Stimulated activated CD4-positive, alpha-beta T cell treated with anti-CD3 and anti-CD28 coated beads, TNF-alpha, amount 100 ng/mL, for 24 hours (primary cell): ENCODE results near the gene FIBCD1.
"Not testable (repeated sequence)": the region's sequence is repeated elsewhere in the genome, so short reads cannot be mapped to it uniquely, and the experiment has no call there.

Source experiments
- DNase-seq, 3 experiments: peaks; one replicate each; pipeline ENCODE4 v3.0.0-alpha.2; 2020; ENCODE audit warnings: low read depth in 3 of 3

Gene FIBCD1

DNA sequence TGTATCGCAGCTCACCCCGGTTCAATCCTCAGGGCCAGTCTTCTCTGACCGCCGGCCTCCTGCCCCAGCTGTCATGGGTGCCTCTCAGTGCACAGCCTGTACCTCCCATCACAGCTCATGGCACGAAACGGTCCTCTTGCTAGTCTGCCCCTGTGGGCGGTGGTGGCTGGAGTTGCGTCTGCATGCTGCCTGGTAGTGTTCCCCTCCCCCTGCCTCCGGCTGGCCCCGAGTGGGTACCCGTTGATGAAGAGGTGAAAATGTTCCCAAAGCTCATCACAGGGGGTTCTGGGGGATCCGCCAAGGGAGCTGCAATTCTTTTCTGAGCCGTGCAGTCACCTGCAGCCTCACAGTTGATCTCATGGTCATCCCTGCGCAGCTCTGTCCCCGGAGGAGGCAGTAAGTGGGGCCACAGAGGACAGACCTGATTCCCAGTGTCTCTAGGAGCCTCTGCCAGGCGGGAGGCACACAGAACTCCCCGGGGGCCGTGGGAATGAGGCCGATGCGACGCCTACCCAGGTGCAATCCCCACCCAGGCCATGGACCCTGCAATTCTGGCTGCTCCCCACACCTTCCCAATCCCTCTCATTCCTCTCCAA, 34.7 kb upstream of the FIBCD1 start:
- no peak for DNase-seq

DNA sequence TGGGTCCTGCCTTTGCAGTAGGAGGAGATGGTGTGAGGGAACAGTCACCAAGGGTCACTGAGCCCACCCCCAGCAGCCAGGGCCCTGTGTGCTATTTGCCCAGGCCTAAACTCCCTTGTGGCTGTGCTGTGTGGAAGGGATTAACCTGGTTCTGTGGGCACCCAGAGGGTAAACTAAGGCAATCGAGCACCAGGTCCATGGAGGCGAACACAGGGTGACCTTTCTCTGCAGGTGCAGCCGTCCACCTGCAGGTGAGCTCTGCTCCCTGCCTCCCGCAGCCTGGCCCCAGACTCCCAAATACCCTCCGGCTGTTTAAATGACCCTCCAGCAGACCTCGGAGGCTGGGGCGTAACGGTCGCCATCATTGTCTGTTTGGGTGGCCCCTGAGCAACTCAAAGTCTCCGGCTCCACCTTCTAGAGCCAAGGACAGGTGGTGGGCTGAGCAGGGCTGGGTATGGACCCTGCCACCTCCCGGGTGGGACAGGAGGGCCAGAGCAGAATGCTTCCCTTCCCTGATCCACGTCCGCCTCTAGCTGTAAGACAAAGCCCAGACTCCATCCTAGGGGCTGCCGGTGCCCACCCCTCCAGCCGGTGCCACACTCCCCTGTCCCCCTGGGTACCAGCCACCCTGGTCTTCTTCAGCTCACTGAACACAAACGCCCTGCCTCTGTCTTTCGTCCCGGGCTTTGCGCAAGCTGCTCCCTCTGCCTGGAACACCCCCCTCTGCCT, 34.1 kb upstream of the FIBCD1 start:
- no peak for DNase-seq

DNA sequence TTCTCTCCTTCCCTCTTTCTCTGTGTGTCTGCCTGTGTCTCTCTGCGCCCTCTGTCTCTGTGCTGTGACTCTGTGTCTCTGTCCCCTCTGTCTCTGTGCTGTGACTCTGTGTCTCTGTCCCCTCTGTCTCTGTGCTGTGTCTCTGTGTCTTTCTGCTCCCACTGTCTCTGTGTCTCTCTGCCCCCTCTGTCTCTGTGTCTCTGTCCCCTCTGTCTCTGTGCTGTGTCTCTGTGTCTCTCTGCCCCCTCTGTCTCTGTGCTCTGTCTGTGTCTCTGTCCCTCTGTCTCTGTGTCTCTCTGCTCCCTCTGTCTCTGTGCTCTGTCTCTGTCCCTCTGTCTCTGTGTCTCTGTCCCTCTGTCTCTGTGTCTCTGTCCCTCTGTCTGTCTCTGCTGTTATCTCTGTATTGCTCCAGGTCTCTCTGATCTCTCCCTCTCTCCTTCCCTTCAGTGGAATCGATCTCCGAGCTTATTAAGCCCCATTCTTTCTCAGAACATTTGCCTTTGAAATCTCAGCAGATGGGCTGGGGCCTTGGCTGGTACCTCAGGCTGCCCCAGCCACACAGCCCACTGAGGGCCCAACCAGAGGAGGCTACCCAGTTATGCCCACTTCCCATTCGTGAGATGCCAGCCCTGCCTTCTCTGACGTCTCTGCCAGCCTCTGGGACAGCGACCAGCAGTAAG, 33.4 kb upstream of the FIBCD1 start:
- no peak for DNase-seq

DNA sequence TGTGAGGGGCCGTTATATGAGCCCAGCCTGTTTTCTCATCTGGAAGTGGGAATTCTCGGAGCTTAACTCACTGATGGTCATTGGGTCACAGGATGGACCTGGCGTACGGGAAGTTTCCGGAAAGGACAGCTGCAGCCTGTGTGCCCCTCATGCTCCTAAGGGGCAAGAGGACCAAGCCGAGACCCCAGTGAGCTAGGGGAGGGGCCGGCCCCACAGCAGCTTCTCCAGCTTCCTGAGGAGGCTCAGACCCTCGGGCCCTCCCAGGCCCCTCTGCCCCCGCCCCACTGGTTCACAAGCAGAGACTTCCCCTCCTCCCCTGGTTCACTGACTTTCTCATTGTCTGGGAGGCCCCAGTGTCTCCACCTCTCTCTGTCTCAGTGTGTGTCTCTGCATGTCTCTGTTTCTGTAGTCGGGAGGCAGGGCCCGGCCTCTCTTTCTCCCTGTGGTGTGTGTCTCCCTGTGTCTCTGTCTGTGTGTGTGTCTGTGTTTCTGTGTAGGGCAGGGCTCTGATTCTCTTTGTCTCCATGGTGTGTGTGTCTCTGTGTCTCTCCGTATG, 32.3 kb upstream of the FIBCD1 start:
- DNase-seq = no peak

DNA sequence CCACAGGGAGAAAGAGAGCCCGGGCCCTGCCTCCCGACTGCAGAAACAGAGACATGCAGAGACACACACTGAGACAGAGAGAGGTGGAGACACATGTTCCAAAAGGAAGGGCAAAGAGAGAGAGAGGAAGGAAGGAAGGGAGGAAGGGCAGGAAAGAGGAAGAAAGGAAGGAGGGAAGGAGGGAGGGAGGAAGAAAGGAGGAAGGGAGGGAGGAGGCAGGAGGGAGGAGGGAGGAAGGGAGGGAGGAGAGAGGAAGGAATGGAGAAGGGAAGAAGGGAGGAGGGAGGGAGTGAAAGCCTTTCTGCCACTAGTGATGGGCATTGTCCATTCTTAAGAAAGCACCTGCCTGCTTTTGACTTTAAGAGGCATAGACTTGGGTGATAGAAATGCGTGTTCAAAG, 31.8 kb upstream of the FIBCD1 start:
- no peak for DNase-seq

DNA sequence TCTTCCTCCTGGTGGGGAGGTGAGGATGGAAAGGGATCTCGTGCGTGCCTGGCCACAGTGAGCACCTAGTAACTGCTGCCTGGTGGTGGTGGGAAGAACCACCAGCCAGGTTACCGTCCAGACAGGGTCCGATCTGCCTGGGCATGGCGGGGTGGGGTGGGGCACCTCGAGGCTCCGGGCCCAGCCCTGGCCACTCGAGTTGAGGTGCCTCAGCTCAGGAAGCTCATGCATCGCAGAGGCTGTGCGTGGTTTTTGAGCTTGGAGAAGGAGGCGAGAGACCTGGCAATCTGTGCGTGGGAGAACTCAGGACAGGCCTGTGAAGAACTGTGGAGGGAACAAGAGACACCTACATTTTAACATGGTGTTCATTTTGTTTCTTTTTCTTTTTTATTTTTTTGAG, 31.0 kb upstream of the FIBCD1 start:
- no peak for DNase-seq

DNA sequence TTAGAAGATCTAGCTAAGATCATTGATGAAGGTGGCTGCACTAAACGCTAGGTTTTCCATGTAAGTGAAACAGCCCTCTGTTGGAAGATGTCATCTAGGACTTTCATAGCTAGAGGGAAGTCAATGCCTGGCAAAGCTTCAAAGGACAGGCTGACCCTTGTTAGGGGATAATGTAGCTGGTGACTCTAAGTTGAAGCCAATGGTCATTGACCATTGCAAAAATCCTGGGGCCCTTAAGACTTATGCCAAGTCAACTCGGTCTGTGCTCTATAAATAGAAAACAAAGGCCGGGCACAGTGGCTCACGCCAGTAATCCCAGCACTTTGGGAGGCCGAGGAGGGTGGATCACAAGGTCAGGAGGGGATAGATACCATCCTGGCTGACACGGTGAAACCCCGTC, 26.6 kb upstream of the FIBCD1 start:
- no peak for DNase-seq

DNA sequence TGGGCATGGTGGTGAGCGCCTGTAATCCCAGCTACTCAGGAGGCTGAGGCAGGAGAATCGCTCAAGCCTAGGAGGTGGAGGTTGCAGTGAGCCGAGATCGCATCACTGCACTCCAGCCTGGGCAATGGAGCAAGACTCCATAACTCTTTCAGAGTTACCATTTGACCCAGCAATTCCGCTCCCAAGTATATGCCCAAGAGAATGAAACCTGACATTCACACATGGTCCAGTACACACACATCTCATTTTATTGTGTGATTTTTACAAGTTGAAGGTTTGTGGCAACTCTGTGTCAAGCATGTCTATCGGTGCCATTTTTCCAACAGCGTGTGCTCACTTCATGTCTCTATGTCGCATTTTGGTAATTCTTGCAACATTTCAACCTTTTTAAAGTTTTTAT, 24.9 kb upstream of the FIBCD1 start:
- no peak for DNase-seq

DNA sequence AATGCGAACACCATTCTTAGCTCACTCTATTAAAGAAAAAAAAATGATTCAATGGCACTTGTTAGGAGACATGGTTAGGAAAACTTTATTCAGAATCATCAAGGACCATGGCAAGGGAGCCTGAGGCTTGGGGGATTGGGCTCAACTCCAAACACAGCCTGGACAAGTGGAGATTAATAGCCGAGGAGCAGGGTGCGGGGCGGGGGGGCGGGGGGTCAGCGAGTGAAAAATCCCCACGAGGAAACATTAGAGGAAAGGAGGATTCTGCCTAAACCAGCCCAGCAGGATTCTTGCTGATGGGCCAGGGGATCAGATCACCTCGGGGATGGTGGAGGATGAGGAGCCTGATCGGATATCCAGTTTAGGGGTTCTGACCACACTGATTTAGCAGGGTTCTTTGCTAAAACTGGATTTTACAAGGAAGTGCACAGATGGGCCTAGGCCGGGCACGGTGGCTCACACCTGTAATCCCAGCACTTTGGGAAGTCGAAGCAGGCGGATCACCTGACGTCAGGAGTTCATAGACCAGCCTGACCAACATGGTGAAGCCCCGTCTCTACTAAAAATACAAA, 24.4 kb upstream of the FIBCD1 start:
- no peak for DNase-seq

DNA sequence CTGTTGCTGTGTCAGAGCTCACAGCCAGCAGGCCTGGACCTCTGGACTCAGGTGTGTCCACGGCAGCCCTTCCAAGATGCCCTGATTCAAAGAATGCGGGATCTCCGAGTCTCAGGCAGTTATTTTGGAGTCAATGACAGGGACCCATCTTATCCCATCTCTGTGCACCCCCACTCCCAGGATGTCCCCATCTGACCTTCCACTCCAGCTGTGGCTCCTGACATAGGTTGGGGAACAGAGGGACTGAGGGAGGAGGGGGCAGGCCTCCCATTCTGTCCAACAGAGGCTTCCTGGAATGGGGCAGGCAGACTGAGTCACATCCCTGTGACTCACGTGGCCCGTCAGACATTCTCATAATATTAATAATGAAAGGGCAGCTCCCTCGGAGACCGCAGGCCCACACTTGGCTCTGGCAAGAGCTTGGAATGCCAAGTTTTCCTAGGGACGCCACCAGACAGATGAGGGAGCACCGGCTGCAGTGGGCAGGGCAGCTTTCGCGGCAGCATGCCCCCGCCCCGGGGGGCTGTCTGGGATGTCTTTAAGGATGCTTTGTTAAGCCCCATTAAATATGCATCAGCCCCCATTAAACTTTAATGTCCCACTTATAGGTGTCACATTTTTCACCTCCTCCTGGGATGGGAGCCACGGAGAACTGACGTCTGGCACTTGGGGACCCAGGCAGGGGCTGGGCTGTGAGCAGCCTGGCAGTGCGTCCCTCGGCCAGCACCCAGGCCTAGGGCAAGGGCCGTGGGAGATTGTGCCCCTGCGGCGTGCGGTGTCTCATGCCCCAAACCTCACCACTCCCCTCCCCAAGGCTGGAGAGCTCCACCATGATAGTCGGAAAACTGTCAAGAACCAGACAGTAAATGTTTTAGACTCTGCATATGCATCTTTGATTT, 23.6 kb upstream of the FIBCD1 start:
- DNase-seq = no peak

DNA sequence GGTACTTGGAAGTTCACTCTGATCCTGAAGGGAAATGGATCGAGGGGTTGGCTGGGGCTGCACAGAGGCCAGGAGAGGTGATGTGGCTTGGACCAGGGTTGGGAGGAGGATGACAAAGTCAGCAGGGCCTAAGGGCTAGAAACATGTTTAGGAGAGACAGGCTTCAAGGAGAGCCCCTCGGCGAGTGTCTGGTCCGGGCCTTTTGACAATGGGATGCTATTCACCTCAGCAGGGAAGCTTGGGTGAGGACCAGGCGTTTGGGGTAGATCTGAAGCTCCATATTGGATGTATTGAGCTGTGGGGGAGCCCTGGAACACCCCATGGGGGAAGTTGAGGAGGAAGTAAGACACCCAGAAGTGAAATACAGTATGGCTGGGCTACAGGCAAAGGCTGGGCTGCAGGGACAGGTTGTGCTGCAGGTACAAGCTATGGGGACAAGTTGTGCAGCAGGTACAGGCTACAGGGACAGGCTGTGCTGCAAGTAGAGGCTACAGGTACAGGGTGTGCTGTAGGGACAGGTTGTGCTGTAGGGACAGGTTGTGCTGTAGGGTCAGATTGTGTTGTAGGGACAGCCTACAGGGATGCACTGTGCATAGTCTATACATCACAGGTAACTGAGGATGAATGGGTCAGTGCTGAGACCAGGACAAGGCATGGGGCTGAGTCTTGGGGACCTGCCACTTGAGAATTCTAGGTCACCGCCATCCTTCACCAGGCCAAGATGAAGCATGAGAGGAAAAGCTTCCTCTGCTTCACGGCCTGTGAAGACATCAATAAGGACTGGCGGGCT, 22.7 kb upstream of the FIBCD1 start:
- DNase-seq = no peak

DNA sequence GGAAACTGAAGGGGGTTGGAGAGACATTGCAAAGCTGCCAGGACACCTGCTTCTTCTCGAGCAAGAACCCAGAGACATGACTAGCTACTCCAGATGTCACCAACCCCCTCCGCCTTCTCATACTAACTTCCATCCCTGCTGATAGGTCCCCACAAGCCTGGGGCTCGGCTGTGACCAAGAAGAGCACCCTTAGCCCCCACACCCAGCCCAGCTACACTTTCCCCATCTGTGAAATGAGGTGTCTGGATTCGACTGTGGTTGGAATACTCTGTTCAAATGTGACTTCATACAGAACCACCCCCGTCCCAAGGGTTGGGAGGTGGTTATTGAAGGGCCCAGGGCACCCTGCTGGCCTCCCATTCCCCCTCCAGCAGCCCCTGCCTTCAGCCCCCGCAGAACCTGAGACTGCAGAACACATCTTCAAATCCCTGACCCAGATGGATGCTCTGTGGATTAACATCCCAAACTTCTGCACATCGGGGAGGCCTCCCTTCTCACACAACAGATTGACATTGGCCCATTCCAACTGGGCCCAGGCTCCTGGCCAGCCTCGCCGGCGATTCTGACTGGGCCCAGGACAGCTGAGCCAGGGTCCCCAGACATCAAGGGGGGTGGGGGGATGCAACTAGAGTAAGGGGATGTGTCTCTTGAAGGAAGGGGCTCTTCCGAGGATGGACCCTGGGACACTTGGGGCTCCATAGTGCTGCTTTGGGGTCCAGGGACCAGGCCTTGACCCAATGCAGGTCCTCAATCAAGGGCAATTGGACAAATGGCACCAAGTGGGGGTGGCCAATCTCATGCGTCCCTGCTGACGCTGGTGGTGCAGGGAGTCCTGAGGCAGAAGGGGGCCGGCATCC, 21.7 kb upstream of the FIBCD1 start:
- DNase-seq = no peak

DNA sequence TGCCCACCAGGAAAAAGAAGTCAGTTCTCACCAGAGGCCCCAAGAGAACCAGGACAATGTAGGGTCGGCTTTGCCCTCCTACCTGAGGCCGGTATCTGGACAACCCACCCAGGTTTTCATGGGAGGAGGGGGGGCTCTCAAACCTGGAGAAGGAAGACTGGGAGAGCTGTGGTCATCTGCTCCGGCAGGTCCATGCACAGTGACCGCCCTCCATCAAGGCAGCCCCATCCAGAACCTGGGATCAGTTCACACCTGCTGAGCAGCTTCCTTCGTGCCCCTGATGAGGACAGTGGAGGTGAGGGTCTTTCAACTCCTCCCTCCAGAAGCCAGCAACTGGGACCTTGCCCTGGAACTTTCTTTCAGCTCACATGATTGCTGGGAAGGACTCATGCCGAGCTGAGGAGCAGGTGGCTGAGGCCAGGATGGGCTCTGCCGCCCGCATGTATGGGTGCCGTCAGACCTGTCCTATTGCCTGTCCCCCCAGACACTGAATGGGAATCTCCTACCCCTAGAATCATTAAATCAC, 20.8 kb upstream of the FIBCD1 start:
- no peak for DNase-seq

DNA sequence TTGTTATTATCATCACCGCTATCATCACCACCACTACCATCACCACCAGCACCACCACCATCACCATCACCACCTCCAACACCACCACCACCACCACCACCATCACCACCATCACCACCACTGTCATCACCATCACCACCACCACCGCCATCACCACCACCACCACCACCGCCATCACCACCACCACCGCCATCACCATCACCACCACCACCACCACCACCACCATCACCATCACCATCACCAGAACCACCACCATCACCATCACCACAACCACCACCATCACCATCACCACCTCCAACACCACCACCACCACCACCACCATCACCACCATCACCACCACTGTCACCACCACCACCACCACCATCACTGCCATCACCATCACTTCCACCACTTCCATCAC, 19.5 kb upstream of the FIBCD1 start:
- not testable (repeated sequence) for DNase-seq

DNA sequence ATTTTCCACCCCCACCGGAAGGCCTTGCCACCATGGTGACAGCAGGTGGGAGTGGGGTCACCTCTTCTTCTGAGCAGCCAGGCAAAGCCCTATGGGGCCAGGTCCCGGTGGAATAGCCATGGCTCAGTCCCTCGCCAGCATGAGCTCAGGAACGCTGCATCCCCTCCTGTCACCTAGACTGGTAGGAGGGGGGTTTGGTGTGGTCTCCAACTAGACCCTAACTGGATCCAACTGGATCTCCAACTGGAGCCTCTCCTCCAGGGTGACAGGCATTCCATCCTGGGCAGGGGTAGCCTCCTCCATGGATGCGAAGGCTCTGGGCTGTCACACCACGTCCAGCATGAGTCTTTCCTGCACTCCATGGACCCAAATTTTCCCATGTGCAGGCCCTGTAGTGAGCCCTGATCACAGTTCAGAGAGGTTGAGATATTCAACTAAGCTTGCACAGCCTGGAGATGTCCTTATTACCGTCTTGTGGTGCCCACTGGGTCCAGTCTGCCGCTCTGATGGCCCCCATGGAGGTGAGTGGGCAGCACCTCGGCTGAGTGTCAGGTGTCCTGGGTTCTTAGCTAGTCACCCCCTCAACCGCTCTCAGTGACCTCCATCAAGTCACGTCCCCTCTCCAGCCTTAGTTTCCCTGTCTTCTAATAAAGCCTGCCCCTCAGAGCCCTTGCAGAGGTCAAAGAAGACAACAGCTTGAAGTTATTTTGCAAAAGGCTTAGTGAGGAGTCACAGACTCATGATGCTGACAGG, 18.6 kb upstream of the FIBCD1 start:
- DNase-seq = no peak

DNA sequence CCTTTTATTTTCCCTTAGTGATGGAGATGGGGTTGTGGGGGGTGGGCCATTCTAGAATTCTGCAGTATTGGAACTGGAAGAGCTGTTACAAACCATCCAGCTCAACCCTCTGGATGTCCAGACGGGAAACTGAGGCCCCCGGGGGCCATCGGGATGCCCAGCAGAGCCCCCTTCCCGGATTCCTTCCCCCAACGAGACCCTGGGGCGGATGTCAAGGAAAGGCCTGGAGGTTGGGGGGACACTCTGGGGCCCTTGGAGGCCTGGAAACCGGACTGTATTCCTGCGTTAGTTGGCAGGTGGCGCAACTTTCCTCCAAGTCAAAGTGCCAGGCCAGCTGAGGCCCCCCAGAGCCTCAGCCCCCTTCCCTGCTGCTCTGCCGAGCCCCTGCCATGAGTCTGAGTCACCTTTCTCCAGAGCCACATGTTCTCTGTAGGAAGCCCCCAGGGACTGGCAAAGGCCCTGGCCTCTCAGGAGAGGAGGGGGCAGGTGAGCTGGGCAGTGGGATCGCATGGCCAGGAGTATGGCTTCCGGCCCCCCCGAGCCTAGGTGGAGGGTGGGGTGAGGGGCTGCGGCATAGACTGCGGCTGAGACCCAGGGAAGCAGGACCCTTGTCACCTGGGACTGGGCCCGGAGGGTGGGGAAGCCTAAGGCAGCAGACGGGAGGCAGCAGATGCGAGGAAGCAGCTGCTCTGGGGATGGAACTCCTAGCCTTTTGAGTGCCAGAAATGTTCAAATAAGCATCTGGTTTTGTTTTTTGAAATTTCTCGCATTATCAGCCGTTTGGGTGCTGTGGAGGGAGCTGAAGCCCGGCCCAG, 17.8 kb upstream of the FIBCD1 start:
- DNase-seq = no peak

DNA sequence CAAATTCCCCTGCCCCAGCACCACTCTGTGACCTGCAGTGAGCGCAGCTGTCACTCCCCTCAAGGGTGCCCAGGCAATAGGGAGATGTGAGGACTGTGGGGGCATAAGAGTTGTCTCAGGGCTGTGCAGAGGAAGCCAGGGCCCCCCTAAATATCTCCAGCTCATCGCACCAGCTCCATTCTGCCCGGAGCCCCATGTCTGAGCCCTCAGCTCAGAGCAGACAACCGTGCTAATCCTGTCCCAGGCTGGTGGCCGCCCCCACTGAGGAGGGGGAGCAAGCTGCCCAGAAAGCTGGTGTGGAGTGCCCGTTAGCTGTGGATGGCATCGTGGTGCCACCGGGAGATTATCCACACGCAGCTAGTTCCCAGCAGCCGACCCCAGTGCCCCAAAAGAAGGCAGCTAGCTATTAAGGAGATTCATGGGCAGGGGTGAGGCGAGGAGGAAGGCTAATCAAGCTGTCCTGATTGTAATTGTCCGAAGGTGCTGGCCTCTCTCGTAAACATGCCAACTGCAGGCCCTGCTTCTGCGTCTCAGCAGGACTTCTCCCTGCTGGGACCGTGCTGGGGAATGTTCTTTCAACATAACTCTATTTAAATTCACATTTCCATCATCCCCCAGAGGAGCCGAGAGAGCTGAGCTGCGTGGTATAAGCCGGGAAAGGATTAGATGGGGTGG, 17.0 kb upstream of the FIBCD1 start:
- DNase-seq = no peak
